Breast epithelium (tissue), 4 donors: ENCODE results near the gene PTGES3. TPM values are rescaled to one million over a fixed set of nuclear protein-coding genes. Genes with fewer than 3 reads are reported as not detected.

Experiments
- DNase-seq, 2 donors: peaks; one replicate each; pipeline ENCODE4 v3.0.0-alpha.2; 2019; ENCODE audit warnings: low spot score in 2 of 2
- H3K27ac ChIP-seq, 2 donors: fragments of 200-600 bp; sonication (generic) in 1 of 2; one replicate each; pipeline ENCODE4 v1.5.1; 2016 to 2019; ENCODE audit warnings: mild to moderate bottlenecking in 1 of 2
- H3K27me3 ChIP-seq, 2 donors: fragments of 200-600 bp; sonication (generic) in 1 of 2; one replicate each; pipeline versions ENCODE4 v1.5.1 to v1.6.0; 2017 to 2019; ENCODE audit warnings: control low read depth in 1 of 2, mild to moderate bottlenecking in 1 of 2
- H3K36me3 ChIP-seq: fragments of 200-600 bp; one replicate; pipeline ENCODE4 v1.5.1; 2019
- H3K4me1 ChIP-seq, 2 donors: fragments of 200-600 bp; sonication (generic); one replicate each; pipeline ENCODE4 v1.5.1; 2016 to 2019; ENCODE audit warnings: control low read depth in 1 of 2
- H3K4me3 ChIP-seq, 3 donors: fragments of 200-600 bp; sonication (generic); 1 replicate in 2 of 3; 2 replicates in 1 of 3; pipeline ENCODE4 v1.5.1; 2016 to 2019; ENCODE audit warnings: mild to moderate bottlenecking in 3 of 3, moderate library complexity in 2 of 3
- H3K9me3 ChIP-seq, 2 donors: fragments of 200-600 bp; sonication (generic) in 1 of 2; one replicate each; pipeline ENCODE4 v1.5.1; 2016 to 2019; ENCODE audit warnings: control low read depth in 1 of 2
- CTCF ChIP-seq, 3 donors: fragments of 450-650 bp; IDR thresholded peaks; one replicate each; pipeline ENCODE4 v1.5.1; 2016 to 2017; ENCODE audit warnings: antibody characterized with exemption in 3 of 3, mild to moderate bottlenecking in 3 of 3, moderate library complexity in 3 of 3
- POLR2A ChIP-seq: fragments of 450-650 bp; IDR thresholded peaks from one replicate; pipeline ENCODE4 v1.6.1; 2016; ENCODE audit warnings: antibody characterized with exemption, mild to moderate bottlenecking, moderate library complexity
- POLR2AphosphoS5 ChIP-seq, 3 donors: sonication (generic); formaldehyde crosslinking; IDR thresholded peaks; one replicate each; pipeline ENCODE4 v1.6.1; 2017; ENCODE audit warnings: antibody characterized with exemption in 3 of 3
- intact Hi-C: fragments of 100-400 bp; cut with DNase I; formaldehyde crosslinking; loops from one replicate; pipeline ENCODE4 v1.15.1; 2023; ENCODE audit warnings: low total_unique reads
- total RNA-seq, 3 donors: library from RNA; depleted of rRNA; stranded (reverse); fragments of >200 nt; gene quantifications; one replicate each; pipeline ENCODE4 v1.1.0, GENCODE V29; 2016

PTGES3 gene
- total RNA-seq, 3 donors from 2014 or later = 85.0 to 134 (median 111) TPM

- peak overlapping the region in 1 of 2 donors; percentile 28 for H3K27ac ChIP-seq
- H3K4me1 ChIP-seq = peaks cover 10 to 33% of the 10 kb centered on the region in 2 donors
- intact Hi-C loops = no loop called here
- H3K27me3 ChIP-seq = no peaks in the 10 kb centered on the region
- H3K9me3 ChIP-seq = no peaks in the 10 kb centered on the region
- H3K36me3 ChIP-seq = no peaks in the 10 kb centered on the region
- TF ChIP-seq POLR2AphosphoS5 (IDR thresholded peaks at IDR 0.05) (no peak), CTCF (IDR thresholded peaks at IDR 0.05) (no peak), POLR2A (no peak)
- no peak for DNase-seq
- no peak overlapping the region for H3K4me3 ChIP-seq
Observed at GRCh38 chr12:56716933-56717880, 29.1 kb upstream of the PTGES3 start.

GRCh38 chr12:56716458-56716857 lies 28.4 kb upstream of the PTGES3 start:
- intact Hi-C loops = no loop called here
- Histone ChIP-seq H3K4me1 (peaks cover 5 to 26% of the 10 kb centered on the region in 2 donors), H3K27ac (peak overlapping the region in 1 of 2 donors; percentile 28), H3K36me3 (no peaks in the 10 kb centered on the region), H3K4me3 (peak overlapping the region in 1 of 3 donors; percentile 19), H3K9me3 (no peaks in the 10 kb centered on the region), H3K27me3 (no peaks in the 10 kb centered on the region)
- TF ChIP-seq POLR2AphosphoS5 (IDR thresholded peaks at IDR 0.05) (no peak), CTCF (IDR thresholded peaks at IDR 0.05) (no peak), POLR2A (no peak)
- no peak for DNase-seq

GRCh38 chr12:56715798-56716197 lies 27.7 kb upstream of the PTGES3 start:
- peaks cover 6 to 20% of the 10 kb centered on the region in 2 donors for H3K4me1 ChIP-seq

GRCh38 chr12:56714431-56714929 lies 26.4 kb upstream of the PTGES3 start:
- Histone ChIP-seq H3K36me3 (no peaks in the 10 kb centered on the region), H3K27me3 (no peaks in the 10 kb centered on the region), H3K9me3 (no peaks in the 10 kb centered on the region), H3K27ac (no peak overlapping the region), H3K4me1 (peaks cover 2 to 7% of the 10 kb centered on the region in 2 donors), H3K4me3 (no peak overlapping the region)
- TF ChIP-seq CTCF (IDR thresholded peaks at IDR 0.05) = no peak
- no peak for TF ChIP-seq POLR2AphosphoS5 (IDR thresholded peaks at IDR 0.05)
- TF ChIP-seq POLR2A = no peak
- intact Hi-C loops = no loop called here
- DNase-seq = no peak

More at GRCh38 chr12:56715798-56716197, 27.7 kb upstream of the PTGES3 start:
- Histone ChIP-seq H3K36me3 (no peaks in the 10 kb centered on the region), H3K27ac (peak overlapping the region in 1 of 2 donors; percentile 32), H3K27me3 (no peaks in the 10 kb centered on the region), H3K4me3 (peak overlapping the region in 1 of 3 donors; percentile 19), H3K9me3 (no peaks in the 10 kb centered on the region)
- peak in 1 of 2 donors; percentile 9 for DNase-seq
- no peak for TF ChIP-seq POLR2AphosphoS5 (IDR thresholded peaks at IDR 0.05)
- no peak for TF ChIP-seq POLR2A
- no peak for TF ChIP-seq CTCF (IDR thresholded peaks at IDR 0.05)
- intact Hi-C loops = no loop called here

GRCh38 chr12:56713345-56713744 lies 25.3 kb upstream of the PTGES3 start:
- intact Hi-C loops = no loop called here
- peaks cover 0 to 2% of the 10 kb centered on the region in 2 donors for H3K4me1 ChIP-seq
- no peak for DNase-seq
- no peaks in the 10 kb centered on the region for H3K36me3 ChIP-seq
- H3K9me3 ChIP-seq = no peaks in the 10 kb centered on the region
- H3K27ac ChIP-seq = no peak overlapping the region
- TF ChIP-seq POLR2AphosphoS5 (IDR thresholded peaks at IDR 0.05) (no peak), CTCF (IDR thresholded peaks at IDR 0.05) (no peak)
- H3K27me3 ChIP-seq = no peaks in the 10 kb centered on the region
- no peak overlapping the region for H3K4me3 ChIP-seq
